Endodermal cell (in vitro differentiated cells): Measurements from ENCODE around the gene PLA2G2C. TPM values are rescaled to one million over a fixed set of nuclear protein-coding genes. Genes with fewer than 3 reads are reported as not detected.

Experiments used
- DNase-seq: peaks from one replicate; pipeline ENCODE4 v3.0.0-alpha.2; 2017
- H3K27ac ChIP-seq: 2 replicates; pipeline ENCODE4 v1.5.1; 2013; ENCODE audit warnings: mild to moderate bottlenecking, low read depth, low read length, moderate library complexity
- H3K27me3 ChIP-seq: 2 replicates; pipeline ENCODE4 v1.6.1; 2013; ENCODE audit warnings: mild to moderate bottlenecking, low read length, moderate library complexity; ENCODE audit not compliant: insufficient read depth, control insufficient read depth, poor library complexity, severe bottlenecking
- H3K36me3 ChIP-seq: 2 replicates; pipeline ENCODE4 v1.7.0; 2013; ENCODE audit warnings: mild to moderate bottlenecking, low read length, moderate library complexity; ENCODE audit not compliant: control insufficient read depth, insufficient read depth
- H3K4me1 ChIP-seq: one replicate; pipeline ENCODE4 v1.7.0; 2013; ENCODE audit warnings: low read length; ENCODE audit not compliant: control insufficient read depth, insufficient read depth
- H3K4me3 ChIP-seq: 2 replicates; pipeline ENCODE4 v1.5.1; 2013; ENCODE audit warnings: mild to moderate bottlenecking, low read length, moderate library complexity
- H3K9ac ChIP-seq: 2 replicates; pipeline ENCODE4 v1.6.1; 2013; ENCODE audit warnings: mild to moderate bottlenecking, low read length, moderate library complexity; ENCODE audit not compliant: poor library complexity, severe bottlenecking; ENCODE audit errors: extremely low read depth
- H3K9me3 ChIP-seq: 2 replicates; pipeline ENCODE4 v1.6.1; 2013; ENCODE audit warnings: mild to moderate bottlenecking, low read length, moderate library complexity; ENCODE audit not compliant: control insufficient read depth
- H3K27ac Mint-ChIP-seq: 2 replicates; pipeline ENCODE4 v1.8.0; 2020; ENCODE audit warnings: mixed read lengths
- H3K27me3 Mint-ChIP-seq: 2 replicates; pipeline ENCODE4 v1.8.0; 2021; ENCODE audit warnings: mild to moderate bottlenecking, mixed read lengths; ENCODE audit not compliant: insufficient read depth
- H3K36me3 Mint-ChIP-seq: 2 replicates; pipeline ENCODE4 v1.8.0; 2020; ENCODE audit warnings: low read depth, mixed read lengths
- H3K4me1 Mint-ChIP-seq: 2 replicates; pipeline ENCODE4 v1.8.0; 2020; ENCODE audit warnings: mixed read lengths
- H3K4me3 Mint-ChIP-seq: 2 replicates; pipeline ENCODE4 v1.8.0; 2020; ENCODE audit warnings: mild to moderate bottlenecking, moderate library complexity, mixed read lengths
- H3K9me3 Mint-ChIP-seq: 2 replicates; pipeline ENCODE4 v1.8.0; 2020; ENCODE audit warnings: mild to moderate bottlenecking, mixed read lengths
- CTCF ChIP-seq: fragments of 200-600 bp; sonication (generic); conservative IDR thresholded peaks from 2 replicates; pipeline ENCODE4 v1.5.0; 2021; ENCODE audit warnings: antibody characterized with exemption, mild to moderate bottlenecking
- WGBS, 2 experiments: methylation state at CpG; one replicate each; pipeline versions ENCODE4 v1.1.5 to v1.1.7; 2013; ENCODE audit warnings: missing lambda C conversion rate in 2 of 2, mixed read lengths in 1 of 2; ENCODE audit not compliant: insufficient coverage in 1 of 2, insufficient read length in 1 of 2; 5-methylcytosine and 5-hydroxymethylcytosine counted together
- total RNA-seq, 2 donors: library from RNA; stranded (reverse); fragmentation: NEBNext Ultra II Directional in 1 of 2; extraction: Animal tissue kit (Norgen Biotek cat#: 25700) in 1 of 2; gene quantifications; 2 replicates in 1 of 2; 3 replicates in 1 of 2; pipeline ENCODE4 v1.2.1, GENCODE V29; 2021

PLA2G2C gene
- total RNA-seq, 2 donors from 2014 or later, result not detected

- H3K27ac Mint-ChIP-seq, result no peak overlapping the region
- TF ChIP-seq CTCF, result no peak
- H3K9me3 ChIP-seq, result peaks cover 17% of the 10 kb centered on the region
- no peak for DNase-seq
- peaks cover 64% of the 10 kb centered on the region for H3K9me3 Mint-ChIP-seq
- peaks cover 24% of the 10 kb centered on the region for H3K27me3 Mint-ChIP-seq
- 78% methylated on average over 1 of the region's 1 CpG; no CpG with 5 or more reads in 1 of the 2 experiments for WGBS, 2 experiments
- no peak overlapping the region for H3K4me3 Mint-ChIP-seq
- no peaks in the 10 kb centered on the region for H3K27me3 ChIP-seq
- H3K9ac ChIP-seq, result no peak overlapping the region
- H3K4me1 Mint-ChIP-seq, result no peaks in the 10 kb centered on the region
- no peaks in the 10 kb centered on the region for H3K36me3 Mint-ChIP-seq
- H3K4me3 ChIP-seq, result no peak overlapping the region
- H3K4me1 ChIP-seq, result no peaks in the 10 kb centered on the region
- no peak overlapping the region for H3K27ac ChIP-seq
- H3K36me3 ChIP-seq, result no peaks in the 10 kb centered on the region
Measured at GRCh38 chr1:20160034-20160433, 26.3 kb downstream of the PLA2G2C start.

GRCh38 chr1:20158358-20159070, 27.8 kb downstream of the PLA2G2C start:
- Mint-ChIP-seq H3K36me3 (no peaks in the 10 kb centered on the region), H3K4me1 (no peaks in the 10 kb centered on the region), H3K27ac (no peak overlapping the region), H3K9me3 (peaks cover 54% of the 10 kb centered on the region), H3K4me3 (no peak overlapping the region), H3K27me3 (peaks cover 22% of the 10 kb centered on the region)
- no peak for DNase-seq
- Histone ChIP-seq H3K4me3 (no peak overlapping the region), H3K4me1 (no peaks in the 10 kb centered on the region), H3K27me3 (no peaks in the 10 kb centered on the region), H3K9ac (no peak overlapping the region), H3K36me3 (no peaks in the 10 kb centered on the region), H3K9me3 (peaks cover 17% of the 10 kb centered on the region), H3K27ac (no peak overlapping the region)
- 89 to 92% methylated on average over 4 to 7 of the region's 7 CpGs for WGBS, 2 experiments
- no peak for TF ChIP-seq CTCF

GRCh38 chr1:20154301-20154831, 32.0 kb downstream of the PLA2G2C start:
- Histone ChIP-seq H3K27ac (no peak overlapping the region), H3K36me3 (no peaks in the 10 kb centered on the region), H3K9me3 (peaks cover 2% of the 10 kb centered on the region), H3K4me3 (no peak overlapping the region), H3K27me3 (no peaks in the 10 kb centered on the region), H3K9ac (no peak overlapping the region), H3K4me1 (no peaks in the 10 kb centered on the region)
- Mint-ChIP-seq H3K27me3 (peaks cover 7% of the 10 kb centered on the region), H3K4me1 (no peaks in the 10 kb centered on the region), H3K9me3 (peaks cover 14% of the 10 kb centered on the region), H3K4me3 (no peak overlapping the region), H3K27ac (no peak overlapping the region), H3K36me3 (no peaks in the 10 kb centered on the region)
- TF ChIP-seq CTCF, result no peak
- no peak for DNase-seq
- 86 to 92% methylated on average over 14 to 18 of the region's 18 CpGs for WGBS, 2 experiments
